Brain pericyte (primary cell): ENCODE measurements around the gene SORCS2.

Experiments used
- DNase-seq: peaks from one replicate; pipeline ENCODE4 v3.0.0-alpha.2; 2012; ENCODE audit warnings: low read depth, low spot score

The SORCS2 gene

DNA sequence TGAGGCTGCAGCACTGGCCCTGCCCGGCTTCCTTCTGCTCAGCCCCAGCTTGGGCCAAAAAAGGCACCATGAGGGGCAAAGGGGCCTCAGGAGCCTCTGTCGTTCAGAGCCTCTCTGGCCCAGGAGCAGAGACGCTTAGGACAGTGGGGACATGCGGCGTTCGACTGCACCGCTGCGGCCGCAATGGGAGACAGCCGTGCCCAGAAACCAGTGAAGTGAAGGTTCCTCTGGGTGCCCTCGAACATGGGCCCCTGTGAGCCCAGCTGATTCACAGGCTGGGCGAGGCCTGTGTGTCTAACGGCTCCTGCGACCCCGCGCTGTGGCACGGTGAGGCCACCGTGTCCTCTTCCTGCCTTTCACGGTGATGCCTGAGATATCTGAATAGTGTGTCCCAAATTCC, 512.3 kb downstream of the SORCS2 start:
- no peak for DNase-seq

DNA sequence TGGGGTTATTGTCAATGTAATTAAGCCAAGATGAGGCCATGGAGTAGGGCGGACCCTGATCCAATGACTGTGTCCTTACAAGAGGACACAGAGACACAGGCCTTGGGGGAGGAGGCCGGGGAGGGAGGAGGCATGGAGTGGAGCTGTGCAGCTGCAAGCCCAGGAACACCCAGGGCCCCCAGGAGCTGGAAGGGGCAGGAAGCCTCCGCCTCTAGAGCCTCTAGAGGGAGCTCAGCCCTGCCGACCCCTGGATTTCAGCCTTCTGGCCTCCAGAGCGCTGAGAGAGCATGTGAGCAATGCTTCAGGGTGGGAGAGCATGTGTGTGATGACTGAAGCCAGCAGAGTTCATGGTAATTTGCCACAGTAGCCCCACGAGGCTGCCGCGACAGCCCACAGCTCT, 512.7 kb downstream of the SORCS2 start:
- no peak for DNase-seq

DNA sequence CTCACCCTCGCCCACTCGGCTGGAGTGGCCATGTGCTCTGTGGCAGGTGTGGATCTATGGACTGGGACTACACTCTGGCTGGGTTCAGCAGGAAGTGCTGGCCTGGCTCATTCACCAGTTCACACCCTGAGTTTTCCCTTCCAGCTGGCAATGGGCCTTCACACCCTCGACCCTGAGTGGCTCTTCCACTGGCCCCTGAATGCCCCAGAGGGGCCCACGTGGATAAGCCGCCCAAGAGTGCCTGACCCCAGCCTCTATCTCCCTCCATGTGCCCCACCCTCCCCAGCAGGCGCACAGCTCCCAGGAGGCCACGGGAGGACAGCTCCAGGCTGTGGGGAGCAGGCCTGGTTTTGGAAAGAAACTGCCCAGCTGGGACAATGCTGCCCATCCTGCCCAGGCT, 513.3 kb downstream of the SORCS2 start:
- no peak for DNase-seq

- DNase-seq = no peak
These were observed 515.9 kb downstream of the SORCS2 start for GRCh38 chr4:7708238-7708637.

DNA sequence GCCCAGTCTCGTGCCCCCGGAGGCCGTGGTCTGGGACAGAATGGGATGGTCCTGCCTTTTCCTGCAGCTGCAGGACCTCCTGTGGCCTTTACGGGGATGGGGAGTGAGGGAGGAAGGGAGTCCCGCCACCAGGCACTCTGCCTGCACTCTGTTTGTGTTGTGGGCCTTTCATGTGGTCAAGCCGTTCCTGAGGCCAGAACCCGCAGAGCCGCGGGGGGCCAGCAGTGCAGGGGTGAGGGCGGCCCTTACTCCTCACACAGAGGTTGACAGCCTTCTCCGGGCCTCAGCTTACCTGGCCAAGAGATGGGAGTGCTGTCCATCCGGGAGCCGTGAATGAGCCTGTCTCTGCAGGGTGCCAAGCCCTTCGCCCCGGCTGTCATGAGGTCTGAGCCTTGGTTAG, 516.6 kb downstream of the SORCS2 start:
- DNase-seq = no peak

DNA sequence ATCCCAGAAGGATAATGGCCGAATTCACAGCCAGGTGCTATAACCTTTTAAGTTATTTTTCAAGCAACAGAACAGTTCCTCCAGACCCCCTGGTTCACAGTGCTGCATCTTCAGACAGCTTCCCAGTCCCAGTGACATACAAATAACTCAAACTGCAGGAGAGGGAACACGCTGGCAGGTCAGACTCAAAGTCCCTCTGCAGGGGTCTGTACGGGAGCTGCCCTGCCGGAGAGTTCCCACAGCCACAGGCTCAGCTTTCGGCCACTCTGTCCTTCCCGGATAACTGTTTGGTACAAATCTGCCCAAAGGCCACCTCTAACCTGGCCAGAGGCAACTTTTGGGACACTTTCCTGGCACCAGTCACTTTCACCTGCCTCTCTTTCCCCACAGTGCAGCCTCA, 517.1 kb downstream of the SORCS2 start:
- DNase-seq = no peak

- no peak for DNase-seq
These were observed 517.8 kb downstream of the SORCS2 start for GRCh38 chr4:7710126-7710525.

GRCh38 chr4:7710576-7711306, 518.4 kb downstream of the SORCS2 start:
- DNase-seq = no peak

- DNase-seq = no peak
These were observed 519.1 kb downstream of the SORCS2 start for GRCh38 chr4:7711307-7711963.

DNA sequence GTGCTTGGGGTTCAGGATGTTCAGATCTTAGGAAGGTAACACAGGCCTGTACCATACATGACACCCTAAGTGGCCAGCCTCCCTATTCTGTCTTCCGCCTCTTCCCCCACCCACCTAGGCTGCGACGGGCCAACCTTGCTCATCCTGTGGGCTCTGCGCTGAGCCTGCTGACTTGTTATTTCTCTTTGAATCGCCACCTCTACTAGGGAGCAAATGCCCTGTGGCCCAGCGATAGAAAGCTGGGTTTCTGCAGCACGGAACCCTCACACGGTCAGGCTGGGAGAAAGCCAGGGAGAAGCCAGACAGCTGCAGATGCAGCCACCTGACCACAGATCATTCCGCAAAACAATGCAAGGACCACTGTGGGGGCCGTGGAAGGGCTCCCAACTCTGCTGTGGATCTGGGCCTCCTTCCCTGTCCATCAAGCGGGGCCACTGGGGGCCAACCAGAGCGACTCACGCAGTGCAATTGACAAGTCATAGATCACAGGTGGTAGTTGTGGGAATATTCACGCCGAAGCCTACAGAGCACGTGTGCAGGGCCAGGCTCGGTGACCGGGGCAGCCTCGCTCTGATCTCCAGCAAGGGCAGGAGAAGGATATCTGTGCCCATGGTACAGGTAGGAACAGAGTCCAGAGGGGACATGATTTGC, 519.8 kb downstream of the SORCS2 start:
- no peak for DNase-seq

DNA sequence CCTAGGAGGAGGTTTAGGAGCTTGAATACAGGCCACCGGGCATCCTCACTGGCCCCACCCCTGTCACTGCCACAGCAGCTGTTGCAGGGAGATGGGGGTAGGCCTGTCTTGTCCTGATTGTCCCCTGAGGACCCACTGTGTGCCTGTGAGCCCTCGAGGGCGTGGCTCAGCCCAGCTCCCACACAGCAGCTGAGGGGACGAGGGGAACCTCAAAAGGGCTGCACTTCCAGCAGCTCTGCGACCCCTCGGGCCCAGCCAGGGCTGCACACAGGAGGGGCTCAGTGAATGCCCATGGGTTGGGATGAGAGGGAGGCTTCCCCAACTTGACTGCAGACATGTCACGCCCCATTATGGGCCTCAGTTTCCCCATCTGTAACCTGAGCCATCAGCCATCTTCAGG, 521.4 kb downstream of the SORCS2 start:
- no peak for DNase-seq

- no peak for DNase-seq
These were observed 521.8 kb downstream of the SORCS2 start for GRCh38 chr4:7714176-7714575.

DNA sequence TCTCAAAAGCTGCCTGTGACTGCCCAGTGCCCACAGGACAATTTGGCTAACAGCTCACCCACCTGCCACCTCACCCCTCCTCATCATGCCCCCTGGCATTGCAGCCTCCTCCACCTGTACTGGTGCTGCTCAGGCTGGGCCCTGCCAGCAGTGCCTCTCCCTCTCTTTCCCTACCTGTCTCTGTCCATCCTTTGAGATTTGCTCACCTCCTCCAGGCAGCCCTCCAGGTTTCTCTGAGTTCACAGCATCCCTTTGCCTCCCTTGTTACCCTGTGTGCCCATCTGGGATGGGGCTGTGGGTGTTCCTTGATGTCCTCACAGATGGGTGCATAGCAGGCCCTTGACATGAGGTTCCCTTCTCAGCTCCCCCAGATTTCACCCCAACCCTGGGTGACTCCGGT, 522.4 kb downstream of the SORCS2 start:
- DNase-seq = no peak

GRCh38 chr4:7715271-7716009, 523.1 kb downstream of the SORCS2 start:
- no peak for DNase-seq

DNA sequence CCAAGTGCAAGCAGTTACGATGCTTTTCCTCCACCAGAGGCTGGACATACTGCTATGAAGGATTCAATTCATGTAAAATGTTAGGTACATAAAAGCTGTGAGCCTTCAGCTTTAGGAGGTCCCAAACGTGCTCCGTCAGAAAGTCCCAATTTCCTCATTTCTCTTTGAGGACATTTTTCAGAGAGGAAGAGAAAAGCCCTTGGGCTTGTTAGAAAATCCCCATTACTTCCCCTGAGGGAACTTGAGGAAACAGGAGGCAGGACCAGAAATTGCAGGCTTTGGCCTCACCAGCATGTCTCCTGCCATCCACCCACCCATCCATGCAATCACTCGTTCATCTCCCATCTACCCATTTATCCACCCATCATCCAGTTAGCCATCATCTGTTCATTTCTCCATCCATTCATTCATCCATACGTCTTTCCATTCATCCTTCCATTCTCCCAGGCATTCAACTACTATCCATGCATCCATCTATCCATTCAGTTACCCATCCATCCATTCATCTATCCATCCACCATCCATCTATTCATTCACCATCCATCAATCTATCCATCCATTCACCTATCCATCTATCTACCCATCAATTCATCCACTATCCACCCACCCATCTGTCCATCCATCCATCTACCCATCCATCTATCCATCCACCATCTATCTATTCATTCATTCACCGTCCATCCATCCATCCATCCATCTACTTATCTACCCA, 523.8 kb downstream of the SORCS2 start:
- no peak for DNase-seq

DNA sequence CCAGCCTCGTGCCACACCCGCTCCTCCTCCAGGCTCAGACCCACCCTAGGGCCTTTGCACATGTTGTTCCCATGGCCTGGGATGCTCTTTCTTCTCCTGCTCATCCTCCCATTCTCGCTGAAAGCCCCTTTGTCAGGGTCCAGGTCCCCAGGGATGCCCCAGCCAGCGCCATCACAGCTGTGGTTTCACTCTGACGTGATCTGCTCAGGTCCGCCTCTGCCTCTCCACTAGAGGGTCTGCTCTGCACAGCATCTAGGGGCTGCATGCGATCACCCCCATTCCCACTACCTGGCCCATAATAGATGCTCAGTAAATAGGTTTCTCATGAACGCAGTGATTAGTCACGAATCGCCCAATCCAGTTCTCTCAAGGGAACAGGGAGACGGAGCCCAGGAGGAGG, 524.8 kb downstream of the SORCS2 start:
- DNase-seq = no peak

GRCh38 chr4:7717946-7718490, 525.7 kb downstream of the SORCS2 start:
- DNase-seq = no peak

DNA sequence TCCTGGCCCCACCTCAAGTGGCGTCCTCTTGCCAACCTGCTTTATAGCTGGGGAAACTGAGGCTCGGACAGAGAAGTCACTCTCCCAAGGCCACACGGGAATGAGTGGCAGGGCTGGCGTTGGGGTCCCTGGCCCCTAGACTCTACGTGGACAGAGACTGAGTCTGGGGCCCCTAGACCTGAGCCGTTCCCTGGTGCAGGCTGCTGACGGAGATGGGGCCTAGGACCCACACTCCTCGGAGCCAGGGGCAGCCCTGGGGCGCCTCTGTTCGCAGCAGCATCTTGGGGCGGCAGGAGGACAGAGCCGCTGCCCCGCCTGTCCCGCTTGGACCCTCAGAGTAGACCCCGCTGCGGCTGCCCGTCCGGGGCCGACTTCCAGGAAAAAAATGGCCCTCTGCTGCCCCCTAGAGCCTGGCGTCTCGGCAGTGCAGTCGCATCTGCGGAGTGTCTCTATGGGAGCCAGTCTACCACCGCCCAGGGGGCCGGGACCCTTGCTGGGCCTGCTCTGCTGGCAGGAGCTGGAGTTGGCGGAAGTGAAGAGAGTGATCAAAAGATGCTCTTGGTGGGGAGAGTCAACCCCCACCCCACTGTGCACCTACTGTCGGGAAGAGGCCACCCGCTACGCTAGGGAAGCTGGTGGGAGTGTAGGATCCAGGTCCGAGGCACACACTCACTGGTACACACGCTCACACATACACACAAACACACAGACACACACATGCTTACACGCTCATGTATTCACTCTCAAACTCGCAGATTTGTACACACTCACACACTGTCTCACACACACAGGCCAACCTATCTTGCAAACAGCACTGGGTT, 527.2 kb downstream of the SORCS2 start:
- no peak for DNase-seq

DNA sequence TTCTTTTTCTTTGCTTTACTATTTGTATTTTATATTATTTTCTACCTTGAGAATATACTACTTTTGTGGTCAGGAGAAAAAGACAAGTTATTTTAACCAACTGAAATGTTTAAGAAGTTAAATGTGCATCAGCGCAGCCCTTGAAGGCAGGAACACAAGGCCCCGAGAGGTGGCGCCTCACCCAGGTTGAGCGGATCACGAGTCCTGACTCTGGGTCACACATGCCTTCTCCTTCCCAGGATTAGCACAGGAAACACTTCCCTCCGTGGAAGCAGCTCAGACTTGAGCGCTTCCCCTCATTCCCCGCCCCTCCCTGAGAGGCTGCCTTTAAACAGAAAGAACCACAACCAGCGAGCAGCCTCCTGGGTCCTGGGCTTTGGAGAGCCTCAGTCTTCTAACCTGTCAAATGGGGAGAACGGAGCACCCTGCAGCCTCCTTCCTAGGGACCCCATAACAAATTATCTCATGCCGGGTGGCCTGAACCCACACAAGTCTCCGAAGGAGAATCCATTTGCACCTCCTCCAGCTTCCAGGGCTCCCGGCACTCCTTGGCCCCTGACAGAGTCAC, 529.7 kb downstream of the SORCS2 start:
- DNase-seq = no peak

- DNase-seq = no peak
These were observed 530.5 kb downstream of the SORCS2 start for GRCh38 chr4:7722766-7723387.
